ENCODE results near the gene PTGER2.
A peak's percentile ranks its signal among the peaks of the same experiment; 100 is the strongest.

Gene PTGER2

GRCh38 chr14:52339262-52339661, 25.1 kb downstream of the PTGER2 start:
- no peak for DNase-seq (ENCODE audit: low read depth)

- no peak for DNase-seq (ENCODE audit: low read depth)
Observed at GRCh38 chr14:52342849-52343596, 28.9 kb downstream of the PTGER2 start.

GRCh38 chr14:52346778-52347177, 32.7 kb downstream of the PTGER2 start:
- DNase-seq (ENCODE audit: low read depth): no peak

GRCh38 chr14:52348279-52348678, 34.2 kb downstream of the PTGER2 start:
- no peak for DNase-seq (ENCODE audit: low read depth)

GRCh38 chr14:52348776-52349175, 34.7 kb downstream of the PTGER2 start:
- no peak for DNase-seq (ENCODE audit: low read depth)

GRCh38 chr14:52349731-52350130, 35.6 kb downstream of the PTGER2 start:
- no peak for DNase-seq (ENCODE audit: low read depth)

- no peak for DNase-seq (ENCODE audit: low read depth)
Observed at GRCh38 chr14:52350445-52350844, 36.3 kb downstream of the PTGER2 start.

GRCh38 chr14:52351233-52352060, 37.3 kb downstream of the PTGER2 start:
- no peak for DNase-seq (ENCODE audit: low read depth)

- DNase-seq (ENCODE audit: low read depth): peak; percentile 2
Observed at GRCh38 chr14:52352061-52352491, 38.0 kb downstream of the PTGER2 start.

GRCh38 chr14:52352569-52352968, 38.5 kb downstream of the PTGER2 start:
- DNase-seq (ENCODE audit: low read depth): no peak

GRCh38 chr14:52354242-52354641, 40.1 kb downstream of the PTGER2 start:
- DNase-seq (ENCODE audit: low read depth): no peak

- DNase-seq (ENCODE audit: low read depth): no peak
Observed at GRCh38 chr14:52355016-52355431, 40.9 kb downstream of the PTGER2 start.

GRCh38 chr14:52355526-52355925, 41.4 kb downstream of the PTGER2 start:
- DNase-seq (ENCODE audit: low read depth): no peak

- DNase-seq (ENCODE audit: low read depth): no peak
Observed at GRCh38 chr14:52356025-52356424, 41.9 kb downstream of the PTGER2 start.

GRCh38 chr14:52360831-52361230, 46.7 kb downstream of the PTGER2 start:
- DNase-seq (ENCODE audit: low read depth): no peak

- no peak for DNase-seq (ENCODE audit: low read depth)
Observed at GRCh38 chr14:52363041-52363704, 49.1 kb downstream of the PTGER2 start.

GRCh38 chr14:52363961-52364360, 49.8 kb downstream of the PTGER2 start:
- no peak for DNase-seq (ENCODE audit: low read depth)

- no peak for DNase-seq (ENCODE audit: low read depth)
Observed at GRCh38 chr14:52365071-52365470, 51.0 kb downstream of the PTGER2 start.

GRCh38 chr14:52366796-52367315, 52.7 kb downstream of the PTGER2 start:
- no peak for DNase-seq (ENCODE audit: low read depth)

GRCh38 chr14:52369305-52369801, 55.2 kb downstream of the PTGER2 start:
- DNase-seq (ENCODE audit: low read depth): no peak

GRCh38 chr14:52370406-52370935, 56.4 kb downstream of the PTGER2 start:
- DNase-seq (ENCODE audit: low read depth): no peak

GRCh38 chr14:52377940-52378339, 63.8 kb downstream of the PTGER2 start:
- no peak for DNase-seq (ENCODE audit: low read depth)
